GM21737 (cell line): ENCODE data around the gene MVD.

ENCODE experiments used
- ATAC-seq: cut with Tn5 transposase; IDR thresholded peaks from one replicate; pipeline ENCODE4 v1.9.1; 2021; ENCODE audit warnings: mild to moderate bottlenecking, moderate library complexity; ENCODE audit not compliant: unreplicated experiment

Gene MVD

GRCh38 chr16:88642881-88643643 is 19.8 kb downstream of the MVD start:
- ATAC-seq, result no peak

GRCh38 chr16:88640498-88641247 is 22.2 kb downstream of the MVD start:
- no peak for ATAC-seq

- ATAC-seq, result no peak
Measured at GRCh38 chr16:88640039-88640495, 22.8 kb downstream of the MVD start.

GRCh38 chr16:88639231-88640038 is 23.5 kb downstream of the MVD start:
- ATAC-seq, result no peak

GRCh38 chr16:88638323-88639230 is 24.3 kb downstream of the MVD start, which contains the start of gene IL17C:
TSS of gene IL17C (plus strand) at chr16:88638572. CDS start at chr16:88638642, 70 bp downstream.
- no peak for ATAC-seq

DNA sequence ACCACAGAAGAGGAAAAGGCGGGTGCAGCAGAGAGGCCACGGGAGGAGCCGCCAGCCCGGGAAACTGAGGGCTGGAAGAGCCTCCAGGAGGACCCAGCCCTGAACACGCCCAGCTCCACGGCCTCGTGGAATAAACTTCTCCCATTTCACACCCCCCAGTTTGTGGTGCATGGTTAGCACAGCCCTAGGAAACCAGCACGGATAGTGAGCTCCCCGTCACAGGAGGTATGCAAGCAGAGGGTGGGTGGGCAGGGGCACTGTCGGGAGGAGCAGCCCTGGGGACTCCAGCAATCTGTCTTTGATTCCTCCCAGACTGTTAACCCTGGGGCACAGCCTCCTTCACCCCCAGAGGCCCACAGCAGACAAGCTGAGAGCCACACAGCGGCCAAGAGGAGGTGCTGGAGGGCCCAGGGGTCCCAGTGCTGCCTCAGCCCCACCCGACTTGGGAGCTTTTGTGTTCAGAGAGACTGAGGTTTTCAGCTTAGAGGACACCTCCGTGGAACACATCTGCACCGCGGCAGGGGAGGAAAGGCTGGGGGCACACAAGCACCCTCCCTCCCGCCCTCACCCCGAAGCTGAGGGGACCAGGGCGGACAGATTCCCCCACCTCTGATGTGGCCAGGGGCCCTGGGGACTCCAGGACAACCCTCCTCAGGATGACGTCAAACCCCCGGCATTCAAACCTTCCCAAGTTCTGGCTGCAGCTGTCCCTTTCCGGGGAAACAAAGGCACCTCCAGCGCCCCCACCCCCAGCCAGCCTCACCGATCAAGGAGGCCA is 26.2 kb downstream of the MVD start:
- ATAC-seq, result no peak

- no peak for ATAC-seq
Measured at GRCh38 chr16:88635671-88636319, 27.1 kb downstream of the MVD start.

DNA sequence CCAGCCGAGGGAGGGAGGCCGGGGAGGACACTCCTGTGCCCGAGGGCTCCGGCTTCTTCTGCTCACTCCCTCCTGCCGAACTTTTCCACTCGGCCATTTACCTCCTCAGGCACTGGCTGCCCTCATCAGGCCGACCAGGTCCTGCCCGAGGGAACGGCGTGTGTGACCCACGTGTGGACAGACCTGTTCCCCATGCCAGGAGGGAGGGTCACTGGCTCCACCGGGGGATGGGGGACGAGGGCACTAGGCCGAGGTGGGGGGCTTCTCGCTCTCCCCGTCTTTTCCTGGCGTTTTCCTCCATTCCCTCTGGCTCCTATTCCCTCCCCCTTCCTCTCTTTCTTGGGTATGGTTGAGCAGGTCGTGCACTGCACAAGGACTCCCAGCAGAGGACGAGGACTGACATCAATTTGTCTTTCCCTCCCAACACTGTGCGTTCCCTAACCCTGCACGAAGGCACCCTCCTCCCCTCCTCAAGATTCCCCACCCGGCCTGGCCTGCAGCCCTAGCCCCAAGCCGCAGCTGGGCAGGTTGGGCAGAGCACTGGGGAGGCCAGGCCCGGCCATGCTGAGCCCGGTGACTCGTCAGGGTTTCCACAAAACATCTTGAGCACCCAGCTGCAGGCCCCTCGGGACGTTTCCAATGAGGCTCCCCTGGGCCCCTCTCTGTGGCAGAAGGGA is 27.8 kb downstream of the MVD start:
- ATAC-seq, result no peak

DNA sequence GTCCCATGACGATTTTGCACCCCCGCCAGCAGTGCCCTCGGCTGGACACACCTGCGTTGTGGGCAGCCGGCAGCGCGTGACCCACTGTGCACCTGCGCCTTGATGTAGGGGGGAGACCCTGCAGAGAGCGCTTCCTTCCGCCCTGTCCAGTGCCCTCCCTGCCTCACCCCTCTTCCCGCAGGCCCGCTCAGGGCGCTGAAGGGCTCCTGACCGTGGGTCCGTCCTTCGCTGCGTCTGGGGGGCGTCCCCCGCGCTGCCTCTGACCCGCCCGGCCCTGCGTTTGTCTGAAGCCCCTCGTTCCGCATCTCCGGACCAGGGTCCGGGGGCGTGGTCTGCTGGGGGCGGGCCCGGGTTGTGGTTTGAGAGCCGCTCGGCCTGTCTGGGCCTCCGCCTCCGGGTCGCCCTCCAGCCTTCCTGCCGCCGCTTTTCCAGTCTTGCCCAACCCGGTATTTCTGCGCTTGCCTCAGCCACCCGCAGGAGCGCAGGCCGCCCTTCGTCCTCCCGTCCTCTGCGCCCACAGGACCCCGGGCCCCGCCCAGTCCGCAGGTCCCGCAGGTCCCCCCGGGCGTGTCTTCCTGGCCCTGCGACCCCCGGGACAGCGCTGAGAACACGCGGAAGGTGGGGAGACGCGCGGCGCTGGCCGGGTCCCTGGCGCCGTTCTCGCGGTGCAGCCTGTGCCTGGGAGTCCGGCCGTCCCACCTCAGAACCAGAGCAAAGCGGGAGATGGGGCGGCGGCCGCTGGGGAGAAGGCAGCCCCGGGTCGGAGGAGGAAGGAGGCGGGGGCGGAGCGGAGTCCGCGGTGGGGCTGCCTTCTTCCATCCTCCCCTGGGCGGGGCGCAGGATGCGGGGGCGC is 28.5 kb downstream of the MVD start:
- peak; percentile 50 for ATAC-seq

- peak; percentile 41 for ATAC-seq
Measured at GRCh38 chr16:88633684-88634140, 29.2 kb downstream of the MVD start.

DNA sequence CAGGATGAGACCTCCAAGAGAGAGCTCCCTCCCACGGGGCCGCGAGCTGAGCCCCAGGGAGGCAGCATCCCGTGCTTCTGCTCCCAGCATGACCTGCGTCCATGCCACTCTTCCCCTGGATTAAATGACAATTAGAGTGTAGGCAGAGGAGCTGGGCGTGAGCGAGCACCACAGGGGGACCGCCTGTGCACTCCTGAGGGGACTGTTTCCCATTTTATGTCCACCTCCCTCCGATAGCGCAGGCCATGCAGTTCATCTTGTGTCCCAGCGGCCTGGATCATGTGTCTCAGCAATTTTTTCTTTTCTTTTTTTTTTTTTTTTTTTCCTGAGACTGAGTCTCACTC is 30.3 kb downstream of the MVD start:
- no peak for ATAC-seq

- no peak for ATAC-seq
Measured at GRCh38 chr16:88631920-88632586, 30.8 kb downstream of the MVD start.

- ATAC-seq, result no peak
Measured at GRCh38 chr16:88631384-88631783, 31.5 kb downstream of the MVD start.

DNA sequence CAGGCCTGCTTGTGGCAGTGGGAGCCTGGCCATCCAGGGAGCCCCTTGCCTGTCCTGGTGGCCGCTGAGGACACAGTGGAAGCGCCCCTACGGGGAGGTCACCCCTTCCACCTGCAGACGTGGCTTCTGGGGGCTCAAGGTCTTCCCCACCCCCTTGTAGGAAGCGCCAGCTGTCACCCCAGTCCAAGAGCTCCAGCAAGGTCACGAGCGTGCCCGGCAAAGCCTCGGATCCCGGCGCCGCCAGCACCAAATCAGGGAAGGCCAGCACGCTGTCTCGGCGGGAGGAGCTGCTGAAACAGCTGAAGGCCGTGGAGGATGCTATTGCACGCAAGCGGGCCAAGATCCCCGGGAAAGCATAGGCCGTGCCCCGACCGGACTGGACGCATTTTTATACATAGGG is 31.9 kb downstream of the MVD start:
- ATAC-seq, result no peak

DNA sequence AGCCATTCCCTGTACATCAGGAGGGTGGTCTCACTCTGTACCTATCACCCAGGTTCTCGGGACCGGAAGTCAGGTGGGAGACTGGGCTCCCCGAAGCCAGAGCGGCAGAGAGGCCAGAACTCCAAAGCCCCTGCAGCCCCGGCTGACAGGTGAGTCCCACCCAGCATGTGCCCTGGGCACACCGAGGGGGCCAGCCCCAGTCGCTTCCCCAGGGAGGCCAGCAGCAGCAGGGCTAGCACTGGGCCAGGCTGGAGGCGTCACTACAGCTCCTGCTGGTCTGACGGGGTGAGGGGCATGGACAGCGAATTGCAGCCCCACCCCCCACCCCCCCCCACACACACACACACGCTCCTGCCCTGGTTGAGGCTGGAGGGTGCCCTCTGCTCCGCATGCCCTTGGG is 32.5 kb downstream of the MVD start:
- no peak for ATAC-seq

GRCh38 chr16:88629835-88630234 is 33.1 kb downstream of the MVD start:
- no peak for ATAC-seq

DNA sequence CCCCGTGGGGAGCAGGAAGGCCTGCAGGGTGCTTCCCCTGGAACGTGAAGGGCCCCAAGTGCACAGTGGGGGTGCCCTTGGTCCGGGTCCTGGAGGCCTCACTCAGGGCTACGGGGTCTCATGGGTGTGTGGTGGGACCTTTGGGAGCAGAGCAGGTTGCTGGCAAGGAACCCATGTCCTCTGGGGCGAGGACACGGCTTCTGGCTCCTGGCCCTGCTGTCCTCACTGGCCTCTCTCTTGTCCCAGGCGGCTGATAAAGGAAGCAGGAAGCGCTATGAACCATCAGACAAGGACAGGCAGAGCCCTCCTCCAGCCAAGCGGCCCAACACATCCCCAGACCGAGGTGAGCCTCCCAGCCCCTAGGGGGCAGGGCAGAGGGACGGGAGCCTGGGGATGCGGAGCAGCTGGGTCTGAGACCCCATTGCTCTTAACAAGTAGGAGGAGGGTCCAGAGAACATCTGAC is 34.3 kb downstream of the MVD start:
- no peak for ATAC-seq
